GM12878 (cell line): ENCODE data around the gene GCA. TPM values are rescaled to one million over a fixed set of nuclear protein-coding genes. Genes with fewer than 3 reads are reported as not detected.

Experiments
- ATAC-seq: fragments of 200-7000 bp; cut with Tn5 transposase; 3 replicates; pipeline ENCODE4 v1.9.1; 2020; ENCODE audit warnings: mild to moderate bottlenecking, moderate library complexity
- BruUV-seq: library from RNA; stranded (reverse); fragments of 400-500 nt; replicated peaks from 2 replicates; lab custom pipeline; 2021; lab: Mats Ljungman, UMichigan
- CTCF ChIA-PET: fragments of 300-600 bp; sonication (Branson Sonifier 250); formaldehyde crosslinking; extraction: SDS; loops from one replicate; lab custom pipeline; 2021; ENCODE audit warnings: inconsistent platforms; lab: Yijun Ruan, JAX
- POLR2A ChIA-PET: fragments of 350-600 bp; formaldehyde crosslinking; extraction: SDS; loops from one replicate; lab custom pipeline; 2021; ENCODE audit warnings: inconsistent platforms; lab: Charles Lee
- RAD21 ChIA-PET: fragments of 300-600 bp; sonication (Branson Sonifier 250); formaldehyde crosslinking; loops from one replicate; lab custom pipeline; 2023; ENCODE audit warnings: antibody characterized with exemption; ENCODE audit not compliant: unreplicated experiment; lab: Charles Lee
- SMC1A ChIA-PET: fragments of 300-600 bp; sonication (Branson Sonifier 250); formaldehyde crosslinking; loops from one replicate; lab custom pipeline; 2023; ENCODE audit not compliant: unreplicated experiment, uncharacterized antibody; lab: Charles Lee
- DNase-seq: peaks from one replicate; pipeline ENCODE4 v3.0.0-alpha.2; 2011; ENCODE audit warnings: low read depth, low spot score
- FAIRE-seq: peaks from 3 replicates; lab custom pipeline; 2011; peaks lifted over from hg19 to GRCh38; lab: Jason Lieb, UNC
- H2AFZ ChIP-seq: 2 replicates; pipeline ENCODE4 v1.6.0; 2011; ENCODE audit warnings: low read depth, low read length, control low read depth; ENCODE audit not compliant: control insufficient read depth
- H3K27ac ChIP-seq: 2 replicates; pipeline ENCODE4 v1.5.1; 2011; ENCODE audit warnings: control low read depth; ENCODE audit not compliant: control insufficient read depth, insufficient read depth
- H3K27me3 ChIP-seq, 2 experiments: replicated peaks in 1 of 2; 2 replicates each; pipeline versions ENCODE4 v1.6.0 to v1.6.1; 2011; ENCODE audit warnings: low read length in 1 of 2; ENCODE audit not compliant: control insufficient read depth in 2 of 2, insufficient read depth in 2 of 2
- H3K36me3 ChIP-seq, 2 experiments: 2 replicates each; pipeline ENCODE4 v1.5.1; 2011; ENCODE audit warnings: low read length in 1 of 2; ENCODE audit not compliant: control insufficient read depth in 2 of 2, insufficient read depth in 2 of 2
- H3K4me1 ChIP-seq: 2 replicates; pipeline ENCODE4 v1.6.1; 2011; ENCODE audit warnings: mild to moderate bottlenecking, low read length, moderate library complexity, mixed read lengths; ENCODE audit not compliant: control insufficient read depth, insufficient read depth
- H3K4me2 ChIP-seq: 2 replicates; pipeline ENCODE4 v1.6.0; 2011; ENCODE audit warnings: control low read depth; ENCODE audit not compliant: control insufficient read depth, insufficient read depth
- H3K4me3 ChIP-seq: fragments of 200-600 bp; sonication (generic); 2 replicates; pipeline ENCODE4 v1.5.1; 2016
- H3K79me2 ChIP-seq: 2 replicates; pipeline ENCODE4 v1.6.0; 2011; ENCODE audit warnings: low read length; ENCODE audit not compliant: control insufficient read depth, insufficient read depth
- H3K9ac ChIP-seq: 2 replicates; pipeline ENCODE4 v1.8.0; 2011; ENCODE audit warnings: low read length, control low read depth, mixed read lengths; ENCODE audit not compliant: control insufficient read depth, insufficient read depth
- H3K9me3 ChIP-seq: replicated peaks from 3 replicates; pipeline ENCODE4 v1.5.1; 2011; ENCODE audit warnings: mild to moderate bottlenecking, low read length; ENCODE audit not compliant: control insufficient read depth, insufficient read depth
- H4K20me1 ChIP-seq: 2 replicates; pipeline ENCODE4 v1.6.0; 2011; ENCODE audit not compliant: control insufficient read depth, insufficient read depth
- EGR1 ChIP-seq, 2 experiments: IDR thresholded peaks; 1 replicate in 1 of 2; 2 replicates in 1 of 2; pipeline ENCODE4 v1.6.1; 2011 to 2012; ENCODE audit warnings: low read depth in 2 of 2, low read length in 2 of 2, borderline replicate concordance in 1 of 2, mild to moderate bottlenecking in 1 of 2, moderate library complexity in 1 of 2
- HDAC6 ChIP-seq: fragments of 200-600 bp; sonication (generic); IDR thresholded peaks from one replicate; pipeline ENCODE4 v1.8.0; 2017; ENCODE audit warnings: antibody characterized with exemption; ENCODE audit not compliant: unreplicated experiment
- NBN ChIP-seq: fragments of 450-650 bp; IDR thresholded peaks from 2 replicates; pipeline ENCODE4 v1.6.1; 2016
- POU2F2 ChIP-seq: IDR thresholded peaks from 3 replicates; pipeline ENCODE4 v1.6.1; 2011; ENCODE audit warnings: low read depth, mild to moderate bottlenecking, low read length, borderline replicate concordance
- RAD51 ChIP-seq: fragments of 450-650 bp; IDR thresholded peaks from 2 replicates; pipeline ENCODE4 v1.6.1; 2016; ENCODE audit warnings: moderate library complexity, mild to moderate bottlenecking, inconsistent platforms
- SUPT20H ChIP-seq: IDR thresholded peaks from 2 replicates; pipeline ENCODE4 v1.6.1; 2011; ENCODE audit warnings: low read depth, mild to moderate bottlenecking, low read length, moderate library complexity, borderline replicate concordance; ENCODE audit not compliant: control insufficient read depth
- TARDBP ChIP-seq: IDR thresholded peaks from 2 replicates; pipeline ENCODE4 v1.6.1; 2016; ENCODE audit warnings: borderline replicate concordance
- WGBS: methylation state at CpG from one replicate; pipeline ENCODE4 v1.1.6; 2016; ENCODE audit warnings: low lambda C conversion rate; ENCODE audit not compliant: insufficient replicate concordance, insufficient coverage; ENCODE audit errors: missing lambda C conversion rate; 5-methylcytosine and 5-hydroxymethylcytosine counted together
- in situ Hi-C: fragments of 300-500 bp; cut with MboI; formaldehyde crosslinking; loops from 9 replicates; pipeline ENCODE4 v1.14.3; 2018; ENCODE audit warnings: mixed read lengths
- intact Hi-C: fragments of 100-400 bp; cut with micrococcal nuclease; formaldehyde crosslinking; loops from one replicate; pipeline ENCODE4 v1.14.2; 2022; ENCODE audit not compliant: unreplicated experiment
- polyA plus RNA-seq, 11 experiments: library from polyadenylated mRNA; depleted of rRNA in 4 of 11; unstranded in 6 of 11; stranded (reverse) in 5 of 11; fragments of >200 nt; fragmentation: Nextera tagmentation in 4 of 11; fragmentation: Illumina TruSeq in 1 of 11; extraction: Ambion mirVana in 4 of 11; extraction: Trizol in 1 of 11; gene quantifications; 1 replicate in 1 of 11; 2 replicates in 10 of 11; pipeline versions ENCODE4 v1.2.1 to v1.2.3, GENCODE V29; 2011 to 2016; ENCODE audit warnings: inconsistent platforms in 2 of 11, missing spikeins in 2 of 11, low read depth in 1 of 11
- total RNA-seq, 4 experiments: library from RNA; depleted of rRNA in 3 of 4; stranded (reverse); fragments of >200 nt in 3 of 4; fragmentation: Illumina TruSeq in 1 of 4; extraction: Trizol in 1 of 4; gene quantifications; 2 replicates each; pipeline versions ENCODE4 v1.2.1 to v1.2.3, GENCODE V29; 2013 to 2021
- TF ChIP-seq, protein P1 (sequence below): fragments of 450-650 bp; conservative IDR thresholded peaks from 2 replicates; pipeline ENCODE4 v1.6.1; 2017; ENCODE audit warnings: mild to moderate bottlenecking, moderate library complexity
- TF ChIP-seq, protein P2 (sequence below): fragments of 450-650 bp; IDR thresholded peaks from 2 replicates; pipeline ENCODE4 v1.6.1; 2017; ENCODE audit warnings: low read depth, mild to moderate bottlenecking, moderate library complexity

Gene GCA
- total and polyA plus RNA-seq, 10 of the 15 experiments (the other 5 are each of a cell fraction or from before 2014, with no cell fraction given) = 20.6 to 81.9 (median 32.0) TPM

DNA sequence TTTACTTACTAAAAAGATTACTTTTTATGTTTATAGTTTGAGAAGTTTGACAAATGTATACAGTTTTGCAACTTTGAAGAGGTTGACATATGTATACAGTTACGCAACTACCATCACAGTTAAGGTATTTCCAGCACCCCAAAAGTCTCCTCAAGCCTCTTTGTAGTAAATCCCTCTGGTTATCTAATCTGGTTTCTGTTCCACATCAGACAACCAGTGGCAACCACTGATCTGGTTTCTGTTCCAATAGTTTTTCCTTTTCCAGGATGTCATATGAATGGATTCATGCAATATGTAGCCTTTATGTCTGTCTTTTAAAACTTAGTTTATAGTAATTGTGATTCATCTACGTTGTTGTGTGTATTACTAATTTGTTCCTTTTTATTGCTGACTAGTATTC is 48.9 kb upstream of the GCA start:
- 97% methylated on average over 2 of the region's 2 CpGs for WGBS
- Histone ChIP-seq H3K79me2 (no peaks in the 10 kb centered on the region), H4K20me1 (no peaks in the 10 kb centered on the region), H2AFZ (no peak overlapping the region), H3K27ac (no peak overlapping the region), H3K4me1 (no peaks in the 10 kb centered on the region), H3K27me3 (no peaks in the 10 kb centered on the region), H3K4me3 (no peak overlapping the region), H3K36me3 (peaks cover 0 to 23% of the 10 kb centered on the region in 2 experiments; a peak in 2 of 4 replicates), H3K9ac (no peak overlapping the region), H3K4me2 (no peak overlapping the region)
- DNase-seq = no peak
- no peak for ATAC-seq
- no TSS peak for BruUV-seq
- in situ Hi-C loops = loop anchor here (5.0 kb wide), 2 partner anchors 73 to 143 kb away; partner anchors contain the start of gene GCG
- ChIA-PET CTCF (interaction anchor here (1.6 to 18.0 kb wide), 5 partner anchors 11 to 77 kb away, joined by 4 to 316 read pairs (median 194); no protein-coding TSS in a partner anchor), POLR2A (no interaction called here), RAD21 (interaction anchor here (1.4 to 5.5 kb wide), 2 partner anchors 15 to 74 kb away, joined by 7 to 50 read pairs; no protein-coding TSS in a partner anchor)
- TF ChIP-seq, protein P1, sequence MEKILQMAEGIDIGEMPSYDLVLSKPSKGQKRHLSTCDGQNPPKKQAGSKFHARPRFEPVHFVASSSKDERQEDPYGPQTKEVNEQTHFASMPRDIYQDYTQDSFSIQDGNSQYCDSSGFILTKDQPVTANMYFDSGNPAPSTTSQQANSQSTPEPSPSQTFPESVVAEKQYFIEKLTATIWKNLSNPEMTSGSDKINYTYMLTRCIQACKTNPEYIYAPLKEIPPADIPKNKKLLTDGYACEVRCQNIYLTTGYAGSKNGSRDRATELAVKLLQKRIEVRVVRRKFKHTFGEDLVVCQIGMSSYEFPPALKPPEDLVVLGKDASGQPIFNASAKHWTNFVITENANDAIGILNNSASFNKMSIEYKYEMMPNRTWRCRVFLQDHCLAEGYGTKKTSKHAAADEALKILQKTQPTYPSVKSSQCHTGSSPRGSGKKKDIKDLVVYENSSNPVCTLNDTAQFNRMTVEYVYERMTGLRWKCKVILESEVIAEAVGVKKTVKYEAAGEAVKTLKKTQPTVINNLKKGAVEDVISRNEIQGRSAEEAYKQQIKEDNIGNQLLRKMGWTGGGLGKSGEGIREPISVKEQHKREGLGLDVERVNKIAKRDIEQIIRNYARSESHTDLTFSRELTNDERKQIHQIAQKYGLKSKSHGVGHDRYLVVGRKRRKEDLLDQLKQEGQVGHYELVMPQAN = no peak
- no peak for TF ChIP-seq POU2F2
- TF ChIP-seq RAD51 = no peak
- TF ChIP-seq TARDBP = no peak
- no peak for TF ChIP-seq SUPT20H
- no peak for TF ChIP-seq HDAC6
- TF ChIP-seq, protein P2, sequence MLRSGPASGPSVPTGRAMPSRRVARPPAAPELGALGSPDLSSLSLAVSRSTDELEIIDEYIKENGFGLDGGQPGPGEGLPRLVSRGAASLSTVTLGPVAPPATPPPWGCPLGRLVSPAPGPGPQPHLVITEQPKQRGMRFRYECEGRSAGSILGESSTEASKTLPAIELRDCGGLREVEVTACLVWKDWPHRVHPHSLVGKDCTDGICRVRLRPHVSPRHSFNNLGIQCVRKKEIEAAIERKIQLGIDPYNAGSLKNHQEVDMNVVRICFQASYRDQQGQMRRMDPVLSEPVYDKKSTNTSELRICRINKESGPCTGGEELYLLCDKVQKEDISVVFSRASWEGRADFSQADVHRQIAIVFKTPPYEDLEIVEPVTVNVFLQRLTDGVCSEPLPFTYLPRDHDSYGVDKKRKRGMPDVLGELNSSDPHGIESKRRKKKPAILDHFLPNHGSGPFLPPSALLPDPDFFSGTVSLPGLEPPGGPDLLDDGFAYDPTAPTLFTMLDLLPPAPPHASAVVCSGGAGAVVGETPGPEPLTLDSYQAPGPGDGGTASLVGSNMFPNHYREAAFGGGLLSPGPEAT = no peak
- TF ChIP-seq EGR1 (IDR thresholded peaks at IDR 0.05; ENCODE audit: borderline replicate concordance in 1 of 2, low read depth in 2 of 2, low read length in 2 of 2) = no peak
- TF ChIP-seq NBN = no peak
- TF ChIP-seq, all 136 proteins: peak for 0
- SMC1A ChIA-PET = interaction anchor here (0.8 to 8.5 kb wide), 10 partner anchors 9 to 708 kb away, joined by 3 to 84 read pairs (median 4); partner anchors contain the start of gene IFIH1
- intact Hi-C loops = no loop called here
- no peak for FAIRE-seq
- H3K9me3 ChIP-seq = no peaks in the 10 kb centered on the region
